ENCODE results near the gene CHMP6. TPM values are rescaled to one million over a fixed set of nuclear protein-coding genes. Genes with fewer than 3 reads are reported as not detected.

Gene CHMP6
- total RNA-seq, 2 donors from 2014 or later, result 12.9 to 17.5 TPM

DNA sequence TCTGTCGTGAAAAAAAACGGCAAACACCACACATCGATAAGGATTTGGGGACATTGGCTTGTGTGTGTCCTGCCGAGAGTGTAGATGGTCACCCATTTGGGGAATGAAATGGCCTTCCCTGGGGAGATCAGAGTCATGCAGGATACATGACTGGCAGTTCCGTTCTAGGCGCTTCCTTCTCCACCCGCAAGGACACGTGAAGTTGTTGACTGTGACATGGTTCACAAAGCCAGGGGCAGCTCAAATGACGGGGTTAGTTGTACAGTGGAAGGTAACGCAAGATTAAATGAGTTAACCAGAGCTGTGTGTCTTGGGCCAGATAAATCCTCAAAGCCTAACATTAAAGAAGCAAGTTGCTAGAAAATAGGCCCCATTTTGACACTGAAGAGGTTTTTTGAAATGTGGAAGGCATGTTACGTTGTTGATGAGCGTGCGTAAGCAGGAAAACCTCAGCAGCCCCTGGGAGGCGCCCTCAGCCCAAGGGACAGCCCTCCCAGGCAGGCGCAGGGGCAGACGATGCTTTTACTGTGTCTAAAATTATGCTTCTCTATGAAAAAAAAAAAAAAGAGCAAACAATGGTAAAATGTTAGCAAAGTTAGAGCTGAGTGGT, 35.9 kb upstream of the CHMP6 start:
- TF ChIP-seq, protein P1, sequence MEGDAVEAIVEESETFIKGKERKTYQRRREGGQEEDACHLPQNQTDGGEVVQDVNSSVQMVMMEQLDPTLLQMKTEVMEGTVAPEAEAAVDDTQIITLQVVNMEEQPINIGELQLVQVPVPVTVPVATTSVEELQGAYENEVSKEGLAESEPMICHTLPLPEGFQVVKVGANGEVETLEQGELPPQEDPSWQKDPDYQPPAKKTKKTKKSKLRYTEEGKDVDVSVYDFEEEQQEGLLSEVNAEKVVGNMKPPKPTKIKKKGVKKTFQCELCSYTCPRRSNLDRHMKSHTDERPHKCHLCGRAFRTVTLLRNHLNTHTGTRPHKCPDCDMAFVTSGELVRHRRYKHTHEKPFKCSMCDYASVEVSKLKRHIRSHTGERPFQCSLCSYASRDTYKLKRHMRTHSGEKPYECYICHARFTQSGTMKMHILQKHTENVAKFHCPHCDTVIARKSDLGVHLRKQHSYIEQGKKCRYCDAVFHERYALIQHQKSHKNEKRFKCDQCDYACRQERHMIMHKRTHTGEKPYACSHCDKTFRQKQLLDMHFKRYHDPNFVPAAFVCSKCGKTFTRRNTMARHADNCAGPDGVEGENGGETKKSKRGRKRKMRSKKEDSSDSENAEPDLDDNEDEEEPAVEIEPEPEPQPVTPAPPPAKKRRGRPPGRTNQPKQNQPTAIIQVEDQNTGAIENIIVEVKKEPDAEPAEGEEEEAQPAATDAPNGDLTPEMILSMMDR (IDR thresholded peaks at IDR 0.05), result no peak
- no peak overlapping the region for H3K27ac ChIP-seq
- DNase-seq (ENCODE audit: low spot score), result no peak

DNA sequence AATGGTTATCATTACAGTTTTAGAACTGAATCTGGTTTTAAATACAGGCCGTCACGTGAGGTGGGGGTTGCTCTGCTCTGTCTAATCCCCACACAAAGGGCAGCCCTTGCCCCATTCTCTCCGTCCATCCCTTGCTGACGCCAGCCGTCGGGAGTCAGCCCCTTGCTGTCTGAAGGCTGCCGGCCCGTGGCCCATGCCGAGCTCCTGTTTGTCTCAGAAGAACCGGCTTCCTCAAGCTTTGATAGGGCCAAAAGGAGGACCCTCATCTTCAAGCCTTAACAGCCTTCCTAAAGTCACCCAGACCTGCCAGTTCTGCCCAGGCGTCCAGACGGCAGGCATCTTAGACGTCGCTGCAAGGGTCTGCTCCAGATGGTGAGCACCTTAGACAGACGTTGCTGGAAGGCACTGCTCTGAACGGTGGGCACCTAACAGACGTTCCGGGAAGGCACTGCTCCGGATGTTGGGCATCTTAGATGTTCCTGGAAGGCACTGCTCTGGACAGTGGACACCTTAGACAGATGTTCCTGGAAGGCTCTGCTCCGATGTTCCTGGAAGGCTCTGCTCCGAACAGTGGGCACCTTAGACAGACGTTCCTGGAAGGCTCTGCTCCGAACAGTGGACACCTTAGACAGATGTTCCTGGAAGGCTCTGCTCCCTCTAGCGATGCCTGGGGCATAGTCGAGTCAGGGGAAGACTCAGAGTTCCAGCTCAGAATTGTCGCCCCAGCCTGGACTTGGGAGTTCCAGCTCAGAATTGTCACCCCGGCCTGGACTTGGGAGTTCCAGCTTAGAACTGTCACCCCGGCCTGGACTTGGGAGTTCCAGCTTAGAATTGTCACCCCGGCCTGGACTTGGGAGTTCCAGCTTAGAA, 35.1 kb upstream of the CHMP6 start:
- TF ChIP-seq, protein P1 (IDR thresholded peaks at IDR 0.05), result no peak
- Histone ChIP-seq H3K4me1 (peaks cover 0 to 32% of the 10 kb centered on the region in 2 donors), H3K27ac (no peak overlapping the region), H3K27me3 (no peaks in the 10 kb centered on the region), H3K9me3 (no peaks in the 10 kb centered on the region), H3K4me3 (no peak overlapping the region), H3K36me3 (no peaks in the 10 kb centered on the region)
- no peak for DNase-seq (ENCODE audit: low spot score)

More for the DNA sequence above, 35.9 kb upstream of the CHMP6 start:
- no peaks in the 10 kb centered on the region for H3K27me3 ChIP-seq
- no peaks in the 10 kb centered on the region for H3K36me3 ChIP-seq
- H3K4me1 ChIP-seq, result peaks cover 0 to 24% of the 10 kb centered on the region in 2 donors
- no peaks in the 10 kb centered on the region for H3K9me3 ChIP-seq
- H3K4me3 ChIP-seq, result no peak overlapping the region

DNA sequence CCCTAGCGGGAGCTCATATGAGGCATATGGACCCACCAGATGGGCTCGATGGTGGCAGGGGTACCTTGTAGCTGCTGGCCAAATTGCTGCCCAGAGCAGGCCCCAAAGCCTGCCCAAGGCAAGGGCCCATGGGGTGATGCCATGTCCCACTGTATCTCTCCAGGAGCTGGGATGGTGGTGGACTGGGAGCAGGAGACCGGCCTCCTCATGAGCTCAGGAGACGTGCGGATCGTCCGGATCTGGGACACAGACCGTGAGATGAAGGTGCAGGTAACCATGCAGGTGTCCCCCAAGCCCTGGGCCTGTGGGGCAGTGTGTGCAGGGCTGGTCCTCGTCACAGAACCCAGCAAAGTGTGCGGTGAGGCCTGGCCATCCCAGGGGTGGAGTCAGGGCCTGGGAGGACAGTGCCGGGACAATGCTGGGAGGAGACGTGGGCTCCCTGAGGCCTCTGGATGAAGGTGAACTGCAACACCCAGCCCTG, 34.1 kb upstream of the CHMP6 start:
- Histone ChIP-seq H3K27me3 (no peaks in the 10 kb centered on the region), H3K27ac (no peak overlapping the region), H3K4me1 (peaks cover 0 to 39% of the 10 kb centered on the region in 2 donors), H3K4me3 (no peak overlapping the region), H3K36me3 (no peaks in the 10 kb centered on the region), H3K9me3 (no peaks in the 10 kb centered on the region)
- no peak for DNase-seq (ENCODE audit: low spot score)
- TF ChIP-seq, protein P1 (IDR thresholded peaks at IDR 0.05), result no peak

DNA sequence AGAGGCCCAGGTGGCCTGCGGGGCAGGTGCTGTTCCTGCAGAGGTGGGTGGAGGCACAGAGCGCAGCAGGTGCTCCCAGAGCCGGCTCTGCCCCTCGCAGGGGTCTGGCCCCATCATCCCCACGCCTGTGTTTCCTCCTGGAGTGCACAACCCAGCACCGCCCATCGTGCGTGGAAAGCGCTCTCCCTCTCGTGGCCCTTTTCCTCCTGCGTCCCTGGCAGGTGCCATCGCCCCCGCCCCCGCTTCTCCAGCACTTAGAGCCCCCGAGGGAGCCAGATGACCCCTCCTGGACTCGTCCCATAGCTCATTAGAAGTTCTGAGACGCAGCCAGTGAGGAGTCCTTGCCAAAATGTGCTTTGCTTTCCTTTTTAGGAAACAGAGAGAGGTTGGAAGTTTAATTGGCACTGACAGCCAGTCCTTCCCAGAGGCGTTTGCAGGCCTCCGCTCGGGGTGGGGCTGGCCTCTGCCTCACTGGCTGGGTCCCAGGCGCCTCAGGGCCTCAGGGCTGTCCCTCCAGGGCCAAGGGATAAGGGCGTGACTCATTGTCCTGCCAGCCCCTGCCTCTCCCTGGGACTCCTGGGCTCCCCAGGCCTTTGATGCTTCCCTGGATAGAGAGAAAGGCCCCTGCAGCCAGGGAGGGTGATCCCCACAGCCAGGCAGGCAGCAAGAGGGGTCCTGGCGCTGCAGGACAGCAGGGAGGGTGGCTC, 32.2 kb upstream of the CHMP6 start:
- peaks cover 0 to 39% of the 10 kb centered on the region in 2 donors for H3K4me1 ChIP-seq
- peaks cover 4% of the 10 kb centered on the region for H3K36me3 ChIP-seq
- peak; percentile 85 for DNase-seq (ENCODE audit: low spot score)
- no peak overlapping the region for H3K4me3 ChIP-seq
- H3K9me3 ChIP-seq, result no peaks in the 10 kb centered on the region
- H3K27ac ChIP-seq, result peak overlapping the region; percentile 92
- no peaks in the 10 kb centered on the region for H3K27me3 ChIP-seq
- TF ChIP-seq, protein P1 (IDR thresholded peaks at IDR 0.05), result no peak

DNA sequence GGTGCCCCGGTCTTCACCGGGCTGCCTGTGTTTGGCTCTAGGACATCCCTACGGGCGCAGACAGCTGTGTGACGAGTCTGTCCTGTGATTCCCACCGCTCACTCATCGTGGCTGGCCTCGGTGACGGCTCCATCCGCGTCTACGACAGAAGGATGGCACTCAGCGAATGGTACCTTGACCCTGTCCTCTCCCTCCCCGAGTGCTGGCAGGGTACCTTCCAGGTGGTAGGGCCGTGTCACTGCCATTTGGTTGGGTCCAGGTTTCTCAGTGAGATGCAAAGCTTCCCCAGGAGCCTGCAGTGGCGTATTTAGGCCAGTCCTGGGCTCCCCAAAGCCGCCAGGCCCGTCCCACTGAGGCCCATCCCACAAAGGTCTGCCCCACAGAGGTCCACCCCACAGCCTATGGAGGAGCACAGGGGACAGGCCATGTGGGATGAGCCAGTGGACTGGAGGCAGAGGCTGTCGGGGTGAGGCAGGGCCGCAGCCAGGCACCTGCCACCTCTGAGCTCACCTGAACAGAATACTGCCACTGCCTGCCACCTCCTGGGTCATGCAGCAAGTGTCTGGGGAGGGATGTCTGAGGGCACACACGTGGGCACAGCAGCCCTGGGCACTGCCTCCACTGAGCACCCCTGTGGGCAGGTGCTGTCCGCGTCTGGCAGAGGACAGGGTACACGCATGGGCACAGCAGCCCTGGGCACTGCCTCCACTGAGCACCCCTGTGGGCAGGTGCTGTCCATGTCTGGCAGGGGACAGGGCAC, 31.4 kb upstream of the CHMP6 start:
- Histone ChIP-seq H3K9me3 (no peaks in the 10 kb centered on the region), H3K4me1 (peaks cover 0 to 39% of the 10 kb centered on the region in 2 donors), H3K4me3 (no peak overlapping the region), H3K27me3 (no peaks in the 10 kb centered on the region), H3K36me3 (peaks cover 9% of the 10 kb centered on the region), H3K27ac (peak overlapping the region; percentile 92)
- TF ChIP-seq, protein P1 (IDR thresholded peaks at IDR 0.05), result no peak
- no peak for DNase-seq (ENCODE audit: low spot score)

Measured in right atrium auricular region (tissue), 2 donors.